ENCODE data around the gene SCO2. TPM values are rescaled to one million over a fixed set of nuclear protein-coding genes. Genes with fewer than 3 reads are reported as not detected.

SCO2 gene
- total RNA-seq, 1 experiment from 2014 or later, result 7.0 TPM

- H3K27me3 ChIP-seq (ENCODE audit: insufficient read depth, low read length), result no peaks in the 10 kb centered on the region
- H3K4me3 ChIP-seq (replicated peaks in 1 of 2; ENCODE audit: low read depth in 1 of 2, low read length in 2 of 2), result no peak overlapping the region
- peaks cover 6 to 11% of the 10 kb centered on the region in 2 experiments; a peak in 2 of 4 replicates for H3K4me1 ChIP-seq (ENCODE audit: control insufficient read depth in 1 of 2, insufficient read depth in 2 of 2, low read length in 2 of 2)
- CTCF ChIA-PET, result no interaction called here
- no peak for TF ChIP-seq YY1 (IDR thresholded peaks at IDR 0.05; ENCODE audit: extremely low read depth, insufficient replicate concordance, low read depth, low read length)
- no peak for TF ChIP-seq JUND (IDR thresholded peaks at IDR 0.05)
- TF ChIP-seq SRF (IDR thresholded peaks at IDR 0.05; ENCODE audit: low read depth), result no peak
- no peak for TF ChIP-seq POLR2A (IDR thresholded peaks at IDR 0.05; ENCODE audit: borderline replicate concordance, extremely low read depth, insufficient read depth, insufficient read length)
- TF ChIP-seq REST (IDR thresholded peaks at IDR 0.05; ENCODE audit: low read depth), result no peak
- TF ChIP-seq FOSL1 (IDR thresholded peaks at IDR 0.05; ENCODE audit: low read depth), result no peak
- no peak for TF ChIP-seq SIN3A (IDR thresholded peaks at IDR 0.05; ENCODE audit: low read depth)
- TF ChIP-seq SP1 (IDR thresholded peaks at IDR 0.05; ENCODE audit: low read depth), result no peak
- no peak for TF ChIP-seq ELF1 (IDR thresholded peaks at IDR 0.05; ENCODE audit: borderline replicate concordance, low read depth)
- no peak for TF ChIP-seq ZNF274 (IDR thresholded peaks at IDR 0.05; ENCODE audit: low read depth, low read length)
- no peak for TF ChIP-seq RAD21 (IDR thresholded peaks at IDR 0.05; ENCODE audit: low read depth)
- TF ChIP-seq EGR1 (IDR thresholded peaks at IDR 0.05; ENCODE audit: low read depth), result no peak
- no peak for TF ChIP-seq CBX3 (IDR thresholded peaks at IDR 0.05; ENCODE audit: low read depth)
- no peak for TF ChIP-seq EZH2 (IDR thresholded peaks at IDR 0.05)
- TF ChIP-seq POLR2AphosphoS5 (IDR thresholded peaks at IDR 0.05; ENCODE audit: low read depth, low read length), result no peak
- TF ChIP-seq ZBTB33 (IDR thresholded peaks at IDR 0.05; ENCODE audit: extremely low read depth, insufficient replicate concordance, low read length), result no peak
- no peak for TF ChIP-seq ATF3 (IDR thresholded peaks at IDR 0.05)
- no peak for TF ChIP-seq EZH2phosphoT487 (IDR thresholded peaks at IDR 0.05; ENCODE audit: borderline replicate concordance)
- TF ChIP-seq CEBPB (IDR thresholded peaks at IDR 0.05; ENCODE audit: low read depth), result no peak
- no peak for TF ChIP-seq ZFX (IDR thresholded peaks at IDR 0.05)
- H3K27ac ChIP-seq (ENCODE audit: low read depth, low read length), result no peak overlapping the region
- BruUV-seq (replicated peaks), result no TSS peak
- RAD21 ChIA-PET (ENCODE audit: low non-redundant PET in 1 of 2, low total read pairs in 2 of 2, uncharacterized antibody in 2 of 2, unreplicated experiment in 2 of 2), result no interaction called here
- H3K36me3 ChIP-seq (ENCODE audit: control insufficient read depth in 1 of 2, insufficient read depth in 2 of 2, low read length in 2 of 2), result no peaks in the 10 kb centered on the region
- POLR2A ChIA-PET, result no interaction called here
- DNase-seq (ENCODE audit: low read depth, low spot score) (no peak), ATAC-seq (no peak)
- intact Hi-C loops (cut with micrococcal nuclease), result no loop called here
- no peaks in the 10 kb centered on the region for H3K79me2 ChIP-seq (ENCODE audit: insufficient read depth, low read length)
- no peak overlapping the region for H2AFZ ChIP-seq (ENCODE audit: low read depth, low read length, poor library complexity, severe bottlenecking)
- H3K9me2 ChIP-seq (ENCODE audit: insufficient read depth), result no peaks in the 10 kb centered on the region
- H3K9me3 ChIP-seq (ENCODE audit: control insufficient read depth in 1 of 2, insufficient read depth in 1 of 2, low read depth in 1 of 2, low read length in 2 of 2), result no peaks in the 10 kb centered on the region
- H3K4me2 ChIP-seq (ENCODE audit: low read length), result no peak overlapping the region
- no peak overlapping the region for H3K9ac ChIP-seq (ENCODE audit: low read length)
- H4K20me1 ChIP-seq (ENCODE audit: insufficient read depth), result no peaks in the 10 kb centered on the region
These were observed 34.6 kb upstream of the SCO2 start for GRCh38 chr22:50560034-50560433.

Measured in HCT116 (cell line).